Measurements from ENCODE around the gene ACTA1.

ACTA1 gene

GRCh38 chr1:229457436-229457835 is 23.5 kb upstream of the ACTA1 start:
- Mint-ChIP-seq H3K36me3 (ENCODE audit: insufficient read depth) (peaks cover 64% of the 10 kb centered on the region), H3K4me3 (no peak overlapping the region), H3K27ac (no peak overlapping the region), H3K4me1 (ENCODE audit: low read depth in 2 of 2) (no peaks in the 10 kb centered on the region), H3K9me3 (no peaks in the 10 kb centered on the region), H3K27me3 (no peaks in the 10 kb centered on the region)
- ATAC-seq (replicated peaks) (no peak), DNase-seq (no peak)

GRCh38 chr1:229456016-229456415 is 22.1 kb upstream of the ACTA1 start:
- Mint-ChIP-seq H3K4me3 (no peak overlapping the region), H3K36me3 (ENCODE audit: insufficient read depth) (peaks cover 61% of the 10 kb centered on the region), H3K27me3 (no peaks in the 10 kb centered on the region), H3K27ac (peak overlapping the region in 1 of 2 donors; percentile 0), H3K4me1 (ENCODE audit: low read depth in 2 of 2) (no peaks in the 10 kb centered on the region), H3K9me3 (no peaks in the 10 kb centered on the region)
- ATAC-seq (replicated peaks) (no peak), DNase-seq (no peak)

GRCh38 chr1:229454056-229454455 is 20.2 kb upstream of the ACTA1 start:
- Mint-ChIP-seq H3K27ac (no peak overlapping the region), H3K4me1 (ENCODE audit: low read depth in 2 of 2) (no peaks in the 10 kb centered on the region), H3K9me3 (no peaks in the 10 kb centered on the region), H3K36me3 (ENCODE audit: insufficient read depth) (peaks cover 62% of the 10 kb centered on the region), H3K4me3 (no peak overlapping the region), H3K27me3 (no peaks in the 10 kb centered on the region)
- DNase-seq, result no peak
- no peak for ATAC-seq (replicated peaks)

DNA sequence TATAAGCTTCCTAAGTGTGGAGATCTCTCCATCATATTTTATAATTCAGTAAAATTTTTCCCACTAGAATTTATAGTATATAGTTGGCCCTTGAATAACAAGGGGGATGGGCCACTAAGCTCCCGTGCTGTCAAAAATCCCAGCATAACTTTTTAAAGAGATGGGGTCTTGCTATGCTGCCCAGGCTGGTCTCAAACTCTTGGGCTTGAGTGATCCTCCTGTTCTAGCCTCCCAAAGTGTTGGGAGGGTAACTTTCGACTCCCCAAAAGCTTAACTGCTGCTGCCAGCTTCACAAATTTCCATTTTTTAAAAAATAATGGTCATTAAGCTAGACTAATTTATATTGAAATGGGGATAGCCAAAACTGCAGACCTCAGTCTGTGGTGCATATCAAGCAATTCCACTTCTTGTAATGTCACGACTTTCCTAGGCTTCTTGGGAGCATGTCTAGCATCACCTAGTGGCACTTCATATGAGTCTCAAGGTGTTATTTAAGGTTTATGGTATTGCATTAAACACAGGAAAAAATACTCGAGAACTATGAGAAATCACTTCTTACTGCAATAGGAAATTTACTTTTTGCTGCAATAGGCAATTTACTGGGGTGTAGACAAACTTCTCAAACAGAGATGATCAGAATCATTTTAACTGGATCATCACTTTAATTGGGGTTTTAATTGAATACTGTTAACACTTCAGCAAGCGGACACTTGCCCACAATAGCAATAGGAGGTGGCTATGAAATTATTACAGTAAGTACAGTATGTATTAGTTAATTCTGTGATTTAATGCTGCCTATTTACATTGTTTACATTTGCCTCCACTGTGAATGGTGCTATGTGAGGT is 19.3 kb upstream of the ACTA1 start:
- Mint-ChIP-seq H3K9me3 (no peaks in the 10 kb centered on the region), H3K4me3 (no peak overlapping the region), H3K36me3 (ENCODE audit: insufficient read depth) (peaks cover 62% of the 10 kb centered on the region), H3K27ac (no peak overlapping the region), H3K4me1 (ENCODE audit: low read depth in 2 of 2) (no peaks in the 10 kb centered on the region), H3K27me3 (no peaks in the 10 kb centered on the region)
- DNase-seq (no peak), ATAC-seq (replicated peaks) (no peak)

- Mint-ChIP-seq H3K27ac (no peak overlapping the region), H3K4me3 (no peak overlapping the region), H3K27me3 (no peaks in the 10 kb centered on the region), H3K4me1 (ENCODE audit: low read depth in 2 of 2) (no peaks in the 10 kb centered on the region), H3K9me3 (no peaks in the 10 kb centered on the region), H3K36me3 (ENCODE audit: insufficient read depth) (peaks cover 73% of the 10 kb centered on the region)
- ATAC-seq (replicated peaks) (no peak), DNase-seq (no peak)
Measured at GRCh38 chr1:229448845-229449244, 15.0 kb upstream of the ACTA1 start.

- Mint-ChIP-seq H3K4me3 (no peak overlapping the region), H3K9me3 (no peaks in the 10 kb centered on the region), H3K4me1 (ENCODE audit: low read depth in 2 of 2) (no peaks in the 10 kb centered on the region), H3K36me3 (ENCODE audit: insufficient read depth) (peaks cover 73% of the 10 kb centered on the region), H3K27me3 (no peaks in the 10 kb centered on the region), H3K27ac (no peak overlapping the region)
- DNase-seq (no peak), ATAC-seq (replicated peaks) (no peak)
Measured at GRCh38 chr1:229448354-229448753, 14.5 kb upstream of the ACTA1 start.

- Mint-ChIP-seq H3K27ac (peak overlapping the region in 1 of 2 donors; percentile 44), H3K4me3 (no peak overlapping the region), H3K36me3 (ENCODE audit: insufficient read depth) (peaks cover 75% of the 10 kb centered on the region), H3K4me1 (ENCODE audit: low read depth in 2 of 2) (no peaks in the 10 kb centered on the region), H3K27me3 (no peaks in the 10 kb centered on the region), H3K9me3 (no peaks in the 10 kb centered on the region)
- ATAC-seq (replicated peaks), result no peak
- no peak for DNase-seq
Measured at GRCh38 chr1:229447809-229448252, 13.9 kb upstream of the ACTA1 start.

GRCh38 chr1:229445828-229446227 is 11.9 kb upstream of the ACTA1 start:
- ATAC-seq (replicated peaks) (no peak), DNase-seq (no peak)
- no peaks in the 10 kb centered on the region for H3K4me1 Mint-ChIP-seq (ENCODE audit: low read depth in 2 of 2)
- no peaks in the 10 kb centered on the region for H3K27me3 Mint-ChIP-seq
- H3K4me3 Mint-ChIP-seq, result no peak overlapping the region
- peaks cover 72% of the 10 kb centered on the region for H3K36me3 Mint-ChIP-seq (ENCODE audit: insufficient read depth)
- H3K27ac Mint-ChIP-seq, result no peak overlapping the region
- no peaks in the 10 kb centered on the region for H3K9me3 Mint-ChIP-seq

DNA sequence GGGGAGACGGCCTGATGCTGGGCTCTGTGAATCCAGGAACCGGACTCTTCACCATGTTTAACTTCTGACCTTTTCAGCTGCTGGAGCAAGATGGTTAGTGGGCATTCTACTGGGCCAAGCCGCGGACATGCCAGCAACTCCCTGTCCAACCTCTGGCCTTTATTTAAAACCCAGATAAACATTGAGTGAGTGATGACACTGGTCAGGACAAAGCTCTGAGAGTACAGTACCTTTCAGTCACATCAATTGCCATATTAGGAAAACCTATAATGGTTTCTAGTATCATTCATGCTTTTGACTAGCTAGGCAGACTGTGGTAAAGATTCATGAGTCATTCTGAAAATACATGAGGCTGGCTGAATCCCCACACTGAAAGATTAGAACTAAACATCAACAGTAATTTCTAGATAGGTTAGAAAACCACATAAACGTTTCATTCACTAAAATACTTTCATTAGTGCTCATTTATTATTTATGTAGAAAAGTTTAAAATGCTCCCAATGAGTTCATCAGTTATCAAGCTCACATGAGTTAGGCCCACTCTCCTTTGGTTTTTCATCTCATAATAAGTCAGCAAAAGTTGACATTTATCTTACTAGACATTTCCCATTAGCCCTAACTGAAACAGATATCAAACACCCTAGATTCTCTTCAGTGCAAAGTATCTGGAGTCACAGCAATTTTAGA is 7.1 kb upstream of the ACTA1 start:
- Mint-ChIP-seq H3K27ac (peak overlapping the region; percentile 1 to 51), H3K27me3 (no peaks in the 10 kb centered on the region), H3K4me1 (ENCODE audit: low read depth in 2 of 2) (no peaks in the 10 kb centered on the region), H3K4me3 (no peak overlapping the region), H3K36me3 (ENCODE audit: insufficient read depth) (peaks cover 42% of the 10 kb centered on the region), H3K9me3 (no peaks in the 10 kb centered on the region)
- ATAC-seq (replicated peaks) (no peak), DNase-seq (no peak)

- Mint-ChIP-seq H3K9me3 (no peaks in the 10 kb centered on the region), H3K4me1 (ENCODE audit: low read depth in 2 of 2) (peaks cover 0 to 3% of the 10 kb centered on the region in 2 donors), H3K36me3 (ENCODE audit: insufficient read depth) (peaks cover 31% of the 10 kb centered on the region), H3K27ac (no peak overlapping the region), H3K4me3 (no peak overlapping the region), H3K27me3 (peaks cover 21 to 28% of the 10 kb centered on the region in 2 donors)
- DNase-seq (no peak), ATAC-seq (replicated peaks) (no peak)
Measured at GRCh38 chr1:229438021-229438420, 4.1 kb upstream of the ACTA1 start.

- ATAC-seq (replicated peaks) (no peak), DNase-seq (no peak)
- H3K9me3 Mint-ChIP-seq, result no peaks in the 10 kb centered on the region
- H3K27me3 Mint-ChIP-seq, result peaks cover 25 to 32% of the 10 kb centered on the region in 2 donors
- peaks cover 27% of the 10 kb centered on the region for H3K36me3 Mint-ChIP-seq (ENCODE audit: insufficient read depth)
- H3K4me1 Mint-ChIP-seq (ENCODE audit: low read depth in 2 of 2), result peaks cover 0 to 3% of the 10 kb centered on the region in 2 donors
- no peak overlapping the region for H3K27ac Mint-ChIP-seq
- no peak overlapping the region for H3K4me3 Mint-ChIP-seq
Measured at GRCh38 chr1:229437443-229437842, 3.5 kb upstream of the ACTA1 start.

GRCh38 chr1:229436201-229436600 is 2.3 kb upstream of the ACTA1 start:
- H3K36me3 Mint-ChIP-seq (ENCODE audit: insufficient read depth), result peaks cover 21% of the 10 kb centered on the region
- peaks cover 3 to 10% of the 10 kb centered on the region in 2 donors for H3K4me1 Mint-ChIP-seq (ENCODE audit: low read depth in 2 of 2)
- H3K27ac Mint-ChIP-seq, result no peak overlapping the region
- no peaks in the 10 kb centered on the region for H3K9me3 Mint-ChIP-seq
- H3K27me3 Mint-ChIP-seq, result peaks cover 33 to 43% of the 10 kb centered on the region in 2 donors
- no peak overlapping the region for H3K4me3 Mint-ChIP-seq
- ATAC-seq (replicated peaks) (no peak), DNase-seq (no peak)

DNA sequence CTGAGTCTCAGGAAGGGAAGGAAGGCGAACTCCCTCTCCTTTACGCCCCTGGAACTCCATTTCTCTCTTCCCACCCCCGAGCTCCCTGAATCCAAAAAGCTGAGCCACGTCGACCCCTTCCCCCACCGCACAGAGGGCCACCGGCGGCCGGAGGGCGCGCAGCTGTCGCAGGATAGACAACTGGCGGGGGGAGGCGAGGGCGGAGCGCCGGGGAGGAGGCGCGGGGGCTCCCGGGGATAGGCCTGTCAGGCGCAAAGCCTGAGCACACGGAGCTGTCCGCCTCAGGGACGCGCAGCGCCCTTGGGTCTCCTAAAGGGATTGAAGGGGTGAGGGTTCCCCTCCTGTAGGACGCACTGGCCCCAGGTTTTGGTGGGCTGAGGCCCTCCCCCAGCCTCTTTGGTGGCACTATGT is 752 bp upstream of the ACTA1 start:
- H3K4me1 Mint-ChIP-seq (ENCODE audit: low read depth in 2 of 2), result peaks cover 9 to 15% of the 10 kb centered on the region in 2 donors
- ATAC-seq (replicated peaks) (no peak), DNase-seq (no peak)
- peaks cover 46 to 58% of the 10 kb centered on the region in 2 donors for H3K27me3 Mint-ChIP-seq
- no peaks in the 10 kb centered on the region for H3K9me3 Mint-ChIP-seq
- peaks cover 15% of the 10 kb centered on the region for H3K36me3 Mint-ChIP-seq (ENCODE audit: insufficient read depth)
- H3K27ac Mint-ChIP-seq, result no peak overlapping the region
- H3K4me3 Mint-ChIP-seq, result no peak overlapping the region

Measured in effector memory CD8-positive, alpha-beta T cell (primary cell).